Stimulated activated CD4-positive, alpha-beta T cell treated with anti-CD3 and anti-CD28 coated beads, TNF-alpha, amount 100 ng/mL, for 48 hours (primary cell): ENCODE results near the gene SEPTIN10.
"Not testable (repeated sequence)": the region's sequence is repeated elsewhere in the genome, so short reads cannot be mapped to it uniquely, and the experiment has no call there.

Source experiments
- DNase-seq, 3 donors: peaks; one replicate each; pipeline ENCODE4 v3.0.0-alpha.2; 2020; ENCODE audit warnings: low read depth in 3 of 3

Gene SEPTIN10

DNA sequence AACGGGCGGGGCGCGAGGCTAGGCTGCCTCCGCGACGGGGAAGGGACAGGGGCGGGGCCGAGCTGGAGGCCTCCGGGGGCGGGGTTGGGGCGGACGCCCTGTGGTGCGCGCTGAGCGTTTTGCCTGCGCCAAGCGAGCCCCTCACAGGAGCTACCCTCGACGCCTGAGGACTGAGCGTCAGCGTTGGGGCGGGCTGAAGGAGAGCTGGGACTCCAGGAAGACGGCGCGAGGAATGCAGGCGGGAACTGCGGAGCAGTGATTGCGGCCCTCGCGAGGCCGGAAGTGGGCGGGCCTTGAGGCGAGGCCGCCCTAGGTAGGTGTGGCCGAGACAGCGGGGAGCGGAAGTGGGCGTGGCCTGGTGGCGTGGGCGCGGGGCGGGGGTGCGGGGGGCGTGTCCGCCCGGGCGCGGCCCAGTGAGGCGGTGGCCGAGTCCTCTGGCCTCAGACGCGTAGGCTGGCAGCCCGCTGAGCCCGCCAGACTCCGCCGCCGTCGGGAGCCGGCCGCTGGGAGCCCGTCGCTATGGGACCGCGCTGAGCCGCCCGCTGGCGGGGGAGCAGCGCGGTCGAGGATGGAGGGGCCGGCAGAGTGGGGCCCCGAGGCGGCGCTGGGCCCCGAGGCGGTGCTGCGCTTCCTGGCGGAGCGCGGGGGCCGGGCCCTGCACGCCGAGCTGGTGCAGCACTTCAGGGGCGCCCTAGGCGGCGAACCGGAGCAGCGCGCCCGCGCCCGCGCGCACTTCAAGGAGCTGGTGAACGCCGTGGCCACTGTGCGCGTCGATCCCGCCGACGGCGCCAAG is at the start of gene SEPTIN10, which contains the start of gene SOWAHC:
SEPTIN10 (minus strand) TSS at position 45 of the 793 bp plus-strand sequence. CDS start 139 bp downstream, outside the sequence.
SOWAHC (plus strand) TSS at position 443 of the 793 bp plus-strand sequence; CDS start at position 569, 126 bp downstream.
- DNase-seq, result peak; percentile 52 to 81 (median 59)

DNA sequence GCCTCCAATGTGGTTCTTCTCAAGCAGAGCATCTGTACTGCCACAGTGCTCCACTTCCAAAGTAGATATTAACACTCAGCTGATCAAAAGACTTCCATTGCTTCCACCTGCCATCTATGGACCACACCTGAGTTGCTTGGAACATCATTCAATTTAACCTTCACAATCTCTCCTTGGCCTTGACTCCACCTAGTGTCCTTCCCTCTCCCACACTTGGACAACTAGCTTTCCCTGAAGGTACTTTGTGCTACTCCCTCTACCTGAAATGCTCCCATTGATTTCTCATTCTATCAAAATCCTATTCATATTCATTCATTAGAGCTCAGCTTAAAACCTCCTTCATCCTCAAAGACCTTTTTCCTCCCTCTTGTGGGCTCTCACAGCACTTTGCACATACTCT is 49.1 kb upstream of the SEPTIN10 start:
- DNase-seq, result no peak

DNA sequence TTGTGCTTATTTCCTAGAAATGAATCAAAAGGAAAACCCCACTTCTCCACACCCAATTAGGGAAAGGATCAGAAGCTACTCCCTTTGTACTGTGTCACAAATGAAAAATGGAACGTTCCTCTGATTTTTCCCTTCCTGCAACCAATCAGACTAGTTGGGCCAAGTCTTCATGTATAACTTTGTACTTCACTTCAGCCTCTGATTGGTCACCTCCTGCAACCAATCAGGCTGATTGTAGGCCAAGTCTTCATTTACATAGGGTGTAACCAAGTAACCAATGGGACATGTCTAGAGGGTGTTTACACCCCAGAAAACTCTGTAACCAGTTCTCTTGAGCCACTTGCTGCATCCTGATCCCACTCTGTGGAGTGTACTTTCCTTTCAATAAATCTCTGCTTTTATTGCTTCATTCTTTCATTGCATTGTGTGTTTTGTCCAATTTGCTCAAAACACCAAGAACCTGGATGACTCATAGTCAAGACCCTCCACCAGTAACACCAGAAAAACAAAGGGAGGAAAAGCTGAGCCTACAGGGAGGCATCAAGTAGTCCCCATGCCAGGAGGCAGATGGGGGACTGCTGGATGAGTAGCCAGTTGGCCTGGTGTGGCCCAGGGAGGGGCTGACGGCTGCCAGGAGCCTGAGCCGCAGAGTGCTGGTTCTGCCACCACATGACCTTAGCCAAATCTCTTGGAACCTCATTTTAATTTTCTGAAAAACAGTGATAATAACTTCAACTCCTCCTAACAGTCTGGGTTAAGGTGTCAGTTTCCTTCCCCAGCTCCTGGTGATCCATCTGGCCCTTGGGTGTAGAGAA is 46.5 kb upstream of the SEPTIN10 start:
- DNase-seq, result no peak

DNA sequence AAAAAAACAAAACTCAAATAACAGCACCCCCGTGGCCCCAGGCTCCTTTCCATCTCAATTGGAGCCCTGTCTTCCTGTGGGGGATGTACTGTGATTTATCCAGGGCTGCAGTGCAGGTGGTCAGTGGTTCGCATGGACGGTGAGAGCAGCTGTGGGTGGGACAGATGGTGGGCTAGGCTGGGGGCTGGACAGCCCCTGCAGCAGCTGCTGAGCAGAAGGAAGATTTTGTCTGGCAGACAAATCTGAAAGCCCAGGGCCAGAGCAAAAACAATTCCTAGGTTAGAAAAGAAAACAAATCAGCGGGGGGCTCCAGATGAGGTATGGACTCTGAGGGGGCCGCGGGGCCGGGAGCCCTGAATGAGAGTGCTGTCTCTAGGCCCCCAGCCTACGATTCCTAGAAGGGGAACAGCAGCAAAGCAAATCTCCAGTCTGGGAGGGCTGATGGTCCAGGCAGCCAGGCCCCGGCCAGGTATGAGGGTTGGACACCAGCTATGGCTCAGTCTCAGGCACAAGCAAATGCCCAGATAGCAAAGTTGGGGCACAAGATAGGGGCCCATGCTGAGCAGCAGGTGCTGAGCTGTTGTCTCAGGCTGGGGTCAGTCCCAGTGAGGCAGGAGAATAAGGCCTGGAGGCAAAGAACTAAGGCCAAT is 45.8 kb upstream of the SEPTIN10 start:
- no peak for DNase-seq

DNA sequence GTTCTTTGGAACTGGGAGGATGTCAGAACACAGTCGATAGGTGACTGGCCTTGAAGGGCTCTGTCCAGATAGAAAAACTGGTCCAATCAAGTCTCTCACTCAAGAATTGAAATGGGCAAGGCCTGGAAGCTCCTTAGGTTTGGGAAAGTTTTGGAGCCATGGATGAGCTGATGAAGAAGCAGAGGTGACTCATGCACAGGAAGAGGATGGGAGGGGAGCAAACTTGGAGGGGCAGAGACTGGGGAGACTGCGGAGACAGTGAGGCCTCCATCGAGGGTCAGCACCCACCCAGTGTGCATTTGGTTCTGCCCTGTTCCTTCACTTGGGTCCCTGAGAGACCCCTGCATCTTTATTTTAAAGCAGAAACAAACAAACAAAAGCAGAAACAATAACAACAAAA is 41.5 kb upstream of the SEPTIN10 start:
- DNase-seq, result no peak

DNA sequence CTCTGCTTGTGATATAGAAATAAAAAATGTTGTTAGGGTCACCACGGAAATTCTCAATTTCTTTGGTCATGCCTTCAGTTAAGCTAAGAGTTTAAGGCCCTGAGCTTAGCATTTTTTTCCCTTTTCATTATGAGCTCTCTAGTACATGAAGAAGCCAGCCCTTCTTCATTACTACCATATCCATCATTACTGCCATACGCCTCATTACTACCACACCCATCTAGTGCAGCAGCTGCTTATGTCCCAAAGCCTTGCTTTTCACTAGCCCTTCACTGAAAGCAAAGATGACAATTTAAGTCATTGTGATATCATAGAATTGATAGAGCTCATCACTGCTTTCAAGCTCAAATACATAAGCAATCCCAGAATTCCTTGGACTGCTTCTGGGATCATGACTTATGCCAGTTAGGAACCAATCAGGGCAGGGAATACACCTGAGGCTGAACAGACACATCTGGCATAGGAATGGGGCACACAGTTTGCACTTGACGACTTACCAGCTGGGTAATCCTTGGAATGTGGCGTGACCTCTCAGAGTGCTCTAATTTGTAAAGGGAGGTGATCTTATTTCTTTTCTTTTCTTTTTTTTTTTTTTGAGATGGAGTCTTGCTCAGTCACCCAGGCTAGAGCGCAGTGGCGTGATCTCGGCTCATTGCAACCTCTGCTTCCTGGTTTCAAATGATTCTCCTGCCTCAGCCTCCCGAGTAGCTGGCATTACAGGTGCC is 40.7 kb upstream of the SEPTIN10 start:
- no peak for DNase-seq

DNA sequence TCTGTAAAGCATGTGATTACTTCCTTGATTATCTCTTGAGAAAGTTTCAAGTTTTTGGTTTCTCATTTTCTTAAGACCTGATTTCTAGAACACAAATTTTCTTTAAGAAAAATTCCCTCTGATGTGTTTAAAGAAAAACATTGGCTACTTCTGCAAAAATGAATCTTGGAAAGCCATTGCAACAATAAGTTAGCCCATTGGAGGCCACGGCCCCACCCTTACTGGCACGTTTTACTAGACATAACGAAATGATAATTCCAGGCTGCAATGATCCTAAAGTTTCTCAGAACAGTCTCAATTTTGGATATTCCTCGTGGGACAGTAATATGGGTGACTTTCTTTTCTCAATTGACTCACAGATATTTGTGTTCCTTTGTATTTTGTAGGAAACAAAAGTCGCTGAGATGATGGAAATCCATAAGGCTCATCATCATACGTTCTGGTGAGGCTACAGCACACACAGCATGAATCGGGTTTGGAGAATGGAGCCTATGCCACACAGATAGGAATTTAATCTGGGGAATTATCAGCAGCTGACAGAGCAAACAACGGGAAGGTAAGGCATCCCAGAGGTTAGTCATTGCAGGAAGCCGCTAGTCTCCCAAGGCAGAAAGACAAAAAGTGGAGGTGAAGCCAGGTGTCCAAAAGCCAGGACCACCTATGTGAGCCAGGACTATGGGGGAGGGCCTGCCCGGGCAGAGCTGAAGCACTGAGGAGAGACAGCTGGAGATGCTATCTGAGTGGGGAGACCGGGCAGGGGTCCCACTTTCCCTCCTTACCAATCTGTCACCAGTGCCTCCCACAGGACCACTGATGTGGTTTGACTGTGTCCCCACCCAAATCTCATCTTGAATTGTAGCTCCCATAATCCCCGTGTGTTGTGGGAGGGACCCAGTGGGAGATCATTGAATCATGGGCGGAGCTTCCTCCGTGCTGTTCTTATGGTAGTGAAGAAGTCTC is 36.2 kb upstream of the SEPTIN10 start:
- no peak for DNase-seq

DNA sequence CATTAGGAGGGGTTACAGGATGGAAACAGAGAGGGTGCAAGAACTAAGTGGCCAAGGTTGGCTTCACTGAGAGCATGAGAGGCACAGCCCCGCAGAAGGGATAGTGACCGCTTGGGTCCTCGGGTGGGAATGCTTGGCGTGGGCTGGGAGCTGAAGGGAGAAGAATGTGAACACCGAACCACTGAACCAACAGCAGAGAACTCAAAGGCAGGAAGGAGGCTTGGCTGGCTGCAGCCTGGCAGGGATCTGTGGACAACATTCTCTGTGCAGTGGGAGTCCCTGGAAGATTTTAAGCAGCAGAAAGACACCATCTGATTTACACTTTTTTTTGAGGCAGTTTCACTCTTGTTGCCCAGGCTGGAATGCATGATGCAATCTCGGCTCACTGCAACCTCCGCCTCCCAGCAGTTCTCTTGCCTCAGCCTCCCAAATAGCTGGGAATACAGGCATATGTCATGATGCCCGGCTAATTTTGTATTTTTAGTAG is 34.3 kb upstream of the SEPTIN10 start:
- no peak for DNase-seq

DNA sequence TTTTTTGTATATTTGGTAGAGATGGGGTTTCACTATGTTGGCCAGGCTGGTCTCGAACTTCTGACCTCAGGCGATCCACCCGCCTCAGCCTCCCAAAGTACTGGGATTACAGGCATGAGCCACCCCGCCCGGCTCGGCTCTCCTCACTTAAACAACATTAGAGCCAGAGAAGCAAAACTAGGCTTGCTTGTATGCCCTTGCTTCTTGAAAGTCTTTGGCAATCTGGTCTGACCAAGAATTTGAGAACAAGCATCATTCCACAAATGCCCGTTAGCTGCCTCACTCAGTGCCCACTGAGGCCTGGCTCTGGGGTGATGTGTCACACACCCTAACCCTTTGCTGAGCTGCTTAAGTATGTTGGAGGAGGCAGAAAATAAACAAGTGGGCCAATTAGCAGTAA is 33.9 kb upstream of the SEPTIN10 start:
- DNase-seq, result no peak

DNA sequence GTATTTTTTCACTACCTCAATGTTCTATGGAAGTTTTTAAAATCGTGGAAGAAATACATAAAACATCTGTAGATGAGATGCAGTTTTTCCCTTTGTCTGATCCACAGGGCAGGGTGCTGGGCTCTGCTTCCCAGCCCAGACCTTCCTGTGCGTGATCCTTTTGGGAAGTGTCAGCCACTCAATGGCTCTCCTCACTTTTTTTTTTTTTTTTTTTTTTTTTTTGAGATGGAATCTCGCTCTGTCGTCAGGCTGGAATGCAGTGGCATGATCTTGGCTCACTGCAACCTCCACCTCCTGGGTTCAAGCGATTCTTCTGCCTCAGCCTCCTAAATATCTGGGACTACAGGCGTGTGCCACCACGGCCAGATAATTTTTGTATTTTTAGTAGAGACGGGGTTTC is 33.2 kb upstream of the SEPTIN10 start:
- DNase-seq, result no peak

DNA sequence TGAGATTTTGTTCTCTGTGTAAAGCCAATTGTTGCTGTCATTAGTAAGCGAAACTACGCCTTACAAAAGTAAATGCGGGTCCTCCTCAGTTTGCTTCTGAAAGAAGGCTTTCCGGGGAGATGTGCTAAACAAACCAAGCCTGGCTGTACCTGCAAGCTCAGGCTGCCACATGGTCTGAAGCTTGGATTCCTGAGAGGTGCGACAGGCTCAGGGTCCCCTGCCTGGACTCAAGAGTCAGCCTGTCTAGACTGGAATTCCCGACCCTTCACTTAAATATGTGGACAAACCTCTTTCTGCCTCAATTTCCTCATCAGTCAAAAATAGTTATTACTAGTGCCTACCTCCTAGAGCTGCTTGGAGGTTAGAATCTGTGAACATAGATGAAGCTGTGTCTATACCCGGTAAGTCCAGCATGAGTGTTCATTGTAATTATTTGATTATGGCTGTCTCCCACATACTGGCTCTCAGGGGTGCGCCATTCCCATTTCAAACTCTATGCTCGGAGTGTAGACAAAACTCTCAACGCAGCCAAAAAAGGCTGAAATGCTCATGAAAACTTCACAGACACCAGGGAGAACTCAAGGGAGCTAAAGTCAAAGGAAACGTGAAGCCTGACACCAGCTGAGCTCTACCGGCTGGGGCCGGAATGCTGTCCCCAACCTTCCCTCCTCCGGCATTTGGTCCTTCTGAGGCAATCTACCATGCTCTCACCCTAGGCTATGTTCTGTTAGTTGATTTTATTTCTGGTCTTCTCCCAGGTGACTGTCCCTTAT is 31.8 kb upstream of the SEPTIN10 start:
- no peak for DNase-seq

DNA sequence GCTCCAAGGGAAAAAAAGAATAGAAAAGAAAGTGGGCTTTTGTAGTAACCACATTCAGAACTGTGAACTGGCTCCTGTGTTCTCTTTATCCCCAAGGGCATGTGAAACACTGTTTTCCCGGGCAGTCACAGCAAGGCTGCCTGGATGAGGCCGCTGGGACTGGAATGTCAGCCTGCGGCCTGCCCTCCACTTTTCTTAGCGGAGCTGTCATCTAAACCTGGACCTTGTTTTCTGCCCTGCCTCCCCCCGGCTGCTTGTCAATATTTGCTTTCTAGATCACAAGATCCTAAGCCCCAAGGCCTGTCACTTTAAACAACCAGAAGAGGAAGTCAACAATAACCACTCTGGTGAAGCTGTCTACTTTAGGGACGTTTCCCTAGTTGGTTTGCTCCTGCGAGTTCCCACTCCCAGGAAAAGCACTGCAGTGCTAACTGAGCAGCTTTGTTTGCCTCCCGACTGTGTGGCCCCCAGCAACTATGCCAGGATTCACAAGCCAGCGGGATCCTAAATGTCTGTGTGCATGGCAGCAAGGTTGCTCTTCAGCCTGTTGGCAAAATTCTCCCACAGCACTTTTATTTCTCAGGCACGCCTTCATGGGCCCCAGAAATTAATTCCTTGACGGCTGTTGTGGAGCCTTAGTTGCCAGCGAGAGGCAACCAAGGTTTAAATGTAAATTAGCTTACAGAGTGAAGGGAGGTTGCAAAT is 31.0 kb upstream of the SEPTIN10 start:
- DNase-seq, result no peak

DNA sequence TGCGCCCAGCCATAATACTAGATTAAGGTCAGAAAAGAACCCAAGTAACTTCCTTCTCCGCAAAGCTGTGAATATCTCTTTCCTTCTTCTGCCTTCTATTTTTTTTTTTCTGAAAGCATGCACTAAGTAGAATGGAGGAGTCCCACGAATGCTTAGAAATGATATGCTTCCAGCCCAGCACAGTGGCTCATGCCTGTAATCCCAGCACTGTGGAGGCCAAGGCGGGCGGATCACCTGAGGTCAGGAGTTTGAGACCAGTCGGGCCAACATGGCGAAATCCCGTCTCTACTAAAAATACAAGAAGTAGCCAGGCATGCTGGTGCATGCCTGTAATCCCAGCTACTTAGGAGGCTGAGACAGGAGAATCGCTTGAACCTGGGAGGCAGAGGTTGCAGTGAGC is 26.2 kb upstream of the SEPTIN10 start:
- DNase-seq, result not testable (repeated sequence)

DNA sequence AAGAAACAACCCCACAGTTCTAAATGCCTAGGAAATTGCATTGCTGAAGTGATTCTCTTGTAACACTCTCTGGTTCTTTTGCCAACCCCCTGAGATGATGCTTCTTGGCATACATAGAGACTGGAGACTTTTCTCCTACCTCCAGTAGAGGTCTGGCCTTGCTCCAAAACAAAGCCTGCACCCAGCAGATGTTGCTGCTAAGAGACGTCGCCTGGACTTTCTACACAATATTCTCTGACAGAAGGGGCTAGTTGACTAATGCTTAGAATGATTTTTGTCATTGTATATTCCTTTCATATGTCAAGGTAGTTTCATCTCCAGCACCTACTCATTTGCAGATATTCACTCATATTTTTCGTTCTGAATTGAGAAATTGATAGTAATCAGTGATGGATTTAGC is 25.0 kb upstream of the SEPTIN10 start:
- DNase-seq, result no peak

DNA sequence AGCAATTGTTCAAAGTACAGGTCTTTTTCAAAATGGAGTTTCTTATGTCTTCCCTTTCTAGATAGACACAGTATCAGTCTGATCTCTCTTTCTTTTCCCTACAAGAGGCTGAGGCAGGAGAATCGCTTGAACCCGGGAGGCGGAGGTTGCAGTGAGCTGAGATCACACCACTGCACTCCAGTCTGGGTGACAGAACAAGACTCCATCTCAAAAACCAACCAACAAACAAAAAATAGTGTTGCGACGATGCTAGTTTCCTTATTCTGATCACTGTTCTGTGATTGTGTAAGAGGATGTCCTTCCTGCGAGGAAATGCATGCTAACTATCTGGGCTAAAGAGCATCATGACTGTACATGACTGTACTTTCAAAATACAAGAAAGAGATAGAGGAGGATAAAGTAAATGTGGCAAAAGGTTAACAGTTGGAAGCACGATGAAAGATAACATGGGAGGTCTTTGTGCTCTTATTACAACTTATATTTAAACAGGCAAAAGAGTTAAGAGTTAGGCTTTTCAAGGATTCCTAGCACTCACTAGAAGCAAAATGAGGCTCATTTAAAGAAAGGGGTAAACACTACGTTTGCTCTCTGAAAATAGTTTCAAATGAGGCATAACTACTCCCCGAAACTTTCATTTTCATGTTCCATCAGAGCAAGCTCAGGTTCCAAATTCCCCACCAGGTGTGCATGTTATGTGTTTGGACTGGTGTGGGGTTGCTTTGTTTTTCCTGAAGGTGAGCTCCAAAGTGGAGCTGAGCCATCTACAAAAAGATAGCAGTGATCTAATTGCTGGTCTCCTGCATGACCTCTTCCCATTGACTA is 24.2 kb upstream of the SEPTIN10 start:
- DNase-seq, result no peak

DNA sequence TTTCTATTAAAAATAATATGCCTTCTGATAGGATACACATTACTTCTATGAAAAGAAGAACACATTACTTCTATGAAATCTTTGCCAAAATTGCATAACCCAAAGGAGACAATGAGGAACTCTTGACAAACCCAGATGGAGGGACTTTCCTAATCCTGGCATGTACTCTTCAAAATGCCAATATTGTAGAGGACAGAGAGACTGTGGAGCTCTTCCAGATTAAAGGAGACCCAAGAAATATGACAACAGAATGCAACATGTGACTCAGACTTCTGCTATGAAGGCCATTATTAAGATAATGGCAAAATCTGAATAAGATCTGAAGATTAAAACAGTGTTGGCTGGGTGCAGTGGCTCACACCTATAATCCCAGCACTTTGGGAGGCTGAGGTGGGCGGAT is 22.6 kb upstream of the SEPTIN10 start:
- no peak for DNase-seq

DNA sequence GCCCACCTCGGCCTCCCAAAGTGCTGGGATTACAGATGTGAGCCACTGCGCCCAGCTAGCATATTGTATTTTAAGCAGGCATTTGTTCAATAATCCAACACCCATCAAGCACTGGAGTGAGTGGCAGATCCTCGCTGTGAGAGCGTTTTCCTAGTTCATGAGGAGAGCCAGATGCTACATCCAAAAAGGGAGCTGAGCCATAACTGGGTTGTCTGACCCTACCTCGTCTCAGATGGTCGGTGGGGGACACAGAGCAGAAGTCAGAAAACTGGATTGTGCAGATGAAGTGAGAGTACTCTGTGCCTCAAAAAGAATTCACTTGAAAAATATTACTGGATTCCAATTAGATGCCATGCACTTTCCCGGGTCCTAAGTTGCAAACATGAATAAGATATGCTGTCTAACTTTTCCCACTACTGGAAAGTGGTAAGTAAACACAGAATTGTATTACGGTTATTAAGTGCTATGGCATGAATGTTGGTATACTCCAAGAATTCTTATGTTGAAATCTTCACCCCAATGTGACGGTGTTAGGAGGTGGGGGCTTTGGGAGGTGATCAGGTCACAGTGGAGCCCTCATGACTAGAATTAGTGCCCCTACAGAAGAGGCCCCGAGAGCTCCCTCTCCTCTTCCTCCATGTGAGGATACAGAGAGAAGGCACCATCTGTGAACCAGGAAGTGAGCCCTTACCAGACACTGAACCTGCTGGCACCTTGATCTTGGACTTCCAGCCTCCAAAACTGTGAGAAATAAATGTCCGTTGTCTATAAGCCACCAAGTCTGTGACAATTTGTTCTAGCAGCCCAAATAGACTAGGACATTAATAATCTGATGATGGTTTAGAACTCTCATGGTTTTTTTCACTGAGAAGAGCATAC is 21.9 kb upstream of the SEPTIN10 start:
- DNase-seq, result no peak
